Endothelial cell of umbilical vein (primary cell): ENCODE data around the gene MTSS2.

Experiments used
- EZH2 ChIP-seq: IDR thresholded peaks from 2 replicates; pipeline ENCODE4 v1.6.1; 2012; ENCODE audit warnings: borderline replicate concordance, low read depth, mild to moderate bottlenecking, moderate library complexity, low read length, inconsistent platforms; ENCODE audit not compliant: severe bottlenecking
- POLR2A ChIP-seq: IDR thresholded peaks from 2 replicates; pipeline ENCODE4 v1.6.1; 2012; ENCODE audit warnings: low read depth, mild to moderate bottlenecking, control low read depth, low read length
- TF ChIP-seq, protein P1 (sequence below), 2 donors: IDR thresholded peaks; 1 replicate in 1 of 2; 2 replicates in 1 of 2; pipeline ENCODE4 v1.5.1; 2011; ENCODE audit warnings: low read length in 2 of 2, mild to moderate bottlenecking in 2 of 2, moderate library complexity in 2 of 2, control low read depth in 1 of 2, inconsistent platforms in 1 of 2, low read depth in 1 of 2; ENCODE audit not compliant: insufficient read depth in 1 of 2; ENCODE audit errors: extremely low read depth in 1 of 2

DNA sequence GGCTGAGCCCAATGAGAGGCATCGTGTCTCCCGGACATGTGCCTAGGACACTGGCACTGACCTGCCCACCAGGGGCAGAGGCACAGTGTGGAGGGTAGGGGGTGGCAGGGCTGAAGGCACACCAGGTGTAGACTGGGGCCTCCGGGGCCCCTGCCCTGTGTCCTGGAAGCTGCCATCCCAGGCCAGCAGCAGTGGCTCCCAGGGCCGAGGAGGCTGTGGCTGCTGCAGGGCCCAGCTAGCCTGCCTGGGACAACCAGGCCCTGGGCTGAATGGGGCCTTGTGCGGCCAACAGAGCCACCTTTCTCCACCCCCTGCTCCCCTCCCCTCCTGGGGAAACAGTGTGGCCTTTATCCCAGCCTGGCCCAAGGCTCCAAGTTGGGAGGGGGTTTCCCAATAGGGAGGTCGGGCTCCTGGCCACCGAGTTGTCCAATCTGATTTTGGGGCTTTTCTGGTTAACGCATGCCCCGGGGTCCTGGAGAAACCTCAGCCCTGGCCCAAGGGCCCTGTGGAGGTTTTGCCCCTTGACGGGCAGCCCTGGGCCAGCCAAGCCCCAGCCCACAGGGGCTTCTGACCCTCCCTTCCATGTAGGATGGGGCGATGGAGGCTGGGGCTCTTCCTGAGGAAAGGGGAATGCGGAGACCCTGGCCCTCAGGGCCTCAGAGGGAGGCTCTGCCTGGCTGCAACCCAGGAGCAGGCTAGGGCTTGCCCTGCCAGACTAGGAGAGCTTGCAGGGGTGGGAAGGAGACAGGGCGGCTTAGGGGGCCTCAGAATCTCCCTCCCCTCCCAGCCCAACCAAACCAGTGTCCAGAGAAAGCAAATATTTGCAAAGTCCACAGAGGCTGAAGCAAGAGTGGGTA lies 4.2 kb downstream of the MTSS2 start:
- TF ChIP-seq EZH2 (no peak), POLR2A (no peak)
- TF ChIP-seq, protein P1, sequence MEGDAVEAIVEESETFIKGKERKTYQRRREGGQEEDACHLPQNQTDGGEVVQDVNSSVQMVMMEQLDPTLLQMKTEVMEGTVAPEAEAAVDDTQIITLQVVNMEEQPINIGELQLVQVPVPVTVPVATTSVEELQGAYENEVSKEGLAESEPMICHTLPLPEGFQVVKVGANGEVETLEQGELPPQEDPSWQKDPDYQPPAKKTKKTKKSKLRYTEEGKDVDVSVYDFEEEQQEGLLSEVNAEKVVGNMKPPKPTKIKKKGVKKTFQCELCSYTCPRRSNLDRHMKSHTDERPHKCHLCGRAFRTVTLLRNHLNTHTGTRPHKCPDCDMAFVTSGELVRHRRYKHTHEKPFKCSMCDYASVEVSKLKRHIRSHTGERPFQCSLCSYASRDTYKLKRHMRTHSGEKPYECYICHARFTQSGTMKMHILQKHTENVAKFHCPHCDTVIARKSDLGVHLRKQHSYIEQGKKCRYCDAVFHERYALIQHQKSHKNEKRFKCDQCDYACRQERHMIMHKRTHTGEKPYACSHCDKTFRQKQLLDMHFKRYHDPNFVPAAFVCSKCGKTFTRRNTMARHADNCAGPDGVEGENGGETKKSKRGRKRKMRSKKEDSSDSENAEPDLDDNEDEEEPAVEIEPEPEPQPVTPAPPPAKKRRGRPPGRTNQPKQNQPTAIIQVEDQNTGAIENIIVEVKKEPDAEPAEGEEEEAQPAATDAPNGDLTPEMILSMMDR (IDR thresholded peaks at IDR 0.05; ENCODE audit: extremely low read depth in 1 of 2, insufficient read depth in 1 of 2, low read depth in 1 of 2, low read length in 2 of 2): no peak
